Measurements from ENCODE around the gene KRTAP4-12. TPM values are rescaled to one million over a fixed set of nuclear protein-coding genes. Genes with fewer than 3 reads are reported as not detected.

Gene KRTAP4-12
- total and polyA plus RNA-seq, 2 of the 13 experiments (the other 11 are each of a cell fraction or from before 2014, with no cell fraction given), result not detected

DNA sequence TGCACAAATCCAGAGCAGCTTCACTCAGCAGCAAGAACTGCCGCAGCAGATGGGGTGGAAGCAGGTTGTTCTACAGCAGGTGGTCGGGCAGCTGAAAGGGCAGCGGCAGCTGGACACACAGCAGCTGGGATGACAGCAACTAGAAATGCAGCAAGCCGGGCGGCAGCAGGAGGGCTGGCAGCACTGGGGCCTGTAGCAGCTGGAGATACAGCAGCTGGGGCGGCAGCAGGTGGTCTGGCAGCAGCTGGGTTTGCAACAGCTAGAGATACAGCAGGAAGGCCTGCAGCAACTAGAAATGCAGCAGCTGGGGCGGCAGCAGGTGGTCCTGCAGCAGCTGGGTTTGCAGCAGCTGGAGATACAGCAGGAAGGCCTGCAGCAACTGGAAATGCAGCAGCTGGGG is 43.6 kb upstream of the KRTAP4-12 start:
- no peak overlapping the region for H3K4me3 ChIP-seq (replicated peaks in 1 of 3; ENCODE audit: insufficient read depth in 1 of 3, low read depth in 2 of 3, low read length in 3 of 3)
- DNase-seq (ENCODE audit: low spot score) (no peak), ATAC-seq (no peak), FAIRE-seq (no peak)
- H3K27me3 ChIP-seq (ENCODE audit: control insufficient read depth in 1 of 2, insufficient read depth in 2 of 2, low read length in 2 of 2), result no peaks in the 10 kb centered on the region; a peak in 1 of 5 replicates
- POLR2A ChIA-PET, result no interaction called here
- H4K20me1 ChIP-seq (ENCODE audit: insufficient read depth, low read length), result no peaks in the 10 kb centered on the region
- no peak overlapping the region for H2AFZ ChIP-seq (ENCODE audit: low read length)
- no peaks in the 10 kb centered on the region for H3K36me3 ChIP-seq (replicated peaks in 1 of 2; ENCODE audit: control insufficient read depth in 1 of 2, insufficient read depth in 2 of 2, low read length in 2 of 2)
- in situ Hi-C loops (cut with HindIII; ENCODE audit: extremely low pct_ligation_motif_present, low pct_unique_long_range_greater_than_20kb), result no loop called here
- TF ChIP-seq CBFB (CRISPR knock-in tag; IDR thresholded peaks at IDR 0.05) (no peak), EHMT2 (IDR thresholded peaks at IDR 0.05; ENCODE audit: borderline replicate concordance, low read depth, low read length) (no peak), ZNF546 (CRISPR knock-in tag; conservative IDR thresholded peaks at IDR 0.05) (no peak), ISX (CRISPR knock-in tag; conservative IDR thresholded peaks at IDR 0.05) (no peak), ARNTL (CRISPR knock-in tag; IDR thresholded peaks at IDR 0.05) (no peak), ZNF841 (CRISPR knock-in tag; IDR thresholded peaks at IDR 0.05; ENCODE audit: borderline replicate concordance) (no peak), ZNF431 (CRISPR knock-in tag; IDR thresholded peaks at IDR 0.05; ENCODE audit: borderline replicate concordance, low read depth) (no peak), TEAD2 (CRISPR knock-in tag; IDR thresholded peaks at IDR 0.05) (no peak), REL (CRISPR knock-in tag; conservative IDR thresholded peaks at IDR 0.05) (no peak), ZBTB3 (CRISPR knock-in tag; IDR thresholded peaks at IDR 0.05; ENCODE audit: borderline replicate concordance, low read depth) (no peak), ZNF772 (CRISPR knock-in tag; IDR thresholded peaks at IDR 0.05) (no peak), RARA (CRISPR knock-in tag; IDR thresholded peaks at IDR 0.05) (no peak), ZNF749 (CRISPR knock-in tag; IDR thresholded peaks at IDR 0.05; ENCODE audit: borderline replicate concordance) (no peak), RBM22 (optimal IDR thresholded peaks at IDR 0.05; ENCODE audit: low read length) (no peak), SIN3B (IDR thresholded peaks at IDR 0.05; ENCODE audit: low read length) (no peak)
- TF ChIP-seq, protein P1, sequence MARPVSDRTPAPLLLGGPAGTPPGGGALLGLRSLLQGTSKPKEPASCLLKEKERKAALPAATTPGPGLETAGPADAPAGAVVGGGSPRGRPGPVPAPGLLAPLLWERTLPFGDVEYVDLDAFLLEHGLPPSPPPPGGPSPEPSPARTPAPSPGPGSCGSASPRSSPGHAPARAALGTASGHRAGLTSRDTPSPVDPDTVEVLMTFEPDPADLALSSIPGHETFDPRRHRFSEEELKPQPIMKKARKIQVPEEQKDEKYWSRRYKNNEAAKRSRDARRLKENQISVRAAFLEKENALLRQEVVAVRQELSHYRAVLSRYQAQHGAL (CRISPR knock-in tag; IDR thresholded peaks at IDR 0.05; ENCODE audit: not compliant biosample characterization), result no peak
- TF ChIP-seq, protein P2, sequence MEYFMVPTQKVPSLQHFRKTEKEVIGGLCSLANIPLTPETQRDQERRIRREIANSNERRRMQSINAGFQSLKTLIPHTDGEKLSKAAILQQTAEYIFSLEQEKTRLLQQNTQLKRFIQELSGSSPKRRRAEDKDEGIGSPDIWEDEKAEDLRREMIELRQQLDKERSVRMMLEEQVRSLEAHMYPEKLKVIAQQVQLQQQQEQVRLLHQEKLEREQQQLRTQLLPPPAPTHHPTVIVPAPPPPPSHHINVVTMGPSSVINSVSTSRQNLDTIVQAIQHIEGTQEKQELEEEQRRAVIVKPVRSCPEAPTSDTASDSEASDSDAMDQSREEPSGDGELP (IDR thresholded peaks at IDR 0.05; ENCODE audit: borderline replicate concordance, low read depth), result no peak
- TF ChIP-seq, protein P3, sequence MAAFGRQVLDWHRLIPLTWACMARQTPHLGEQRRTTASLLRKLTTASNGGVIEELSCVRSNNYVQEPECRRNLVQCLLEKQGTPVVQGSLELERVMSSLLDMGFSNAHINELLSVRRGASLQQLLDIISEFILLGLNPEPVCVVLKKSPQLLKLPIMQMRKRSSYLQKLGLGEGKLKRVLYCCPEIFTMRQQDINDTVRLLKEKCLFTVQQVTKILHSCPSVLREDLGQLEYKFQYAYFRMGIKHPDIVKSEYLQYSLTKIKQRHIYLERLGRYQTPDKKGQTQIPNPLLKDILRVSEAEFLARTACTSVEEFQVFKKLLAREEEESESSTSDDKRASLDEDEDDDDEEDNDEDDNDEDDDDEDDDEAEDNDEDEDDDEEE (CRISPR knock-in tag; IDR thresholded peaks at IDR 0.05), result no peak
- WGBS (ENCODE audit: low lambda C conversion rate), result 42% methylated on average over 7 of the region's 7 CpGs
- no peak overlapping the region for H3K27ac ChIP-seq (ENCODE audit: extremely low read length, insufficient read depth, low read length)
- H3K9me3 ChIP-seq (ENCODE audit: low read length), result no peaks in the 10 kb centered on the region
- H3K4me1 ChIP-seq (ENCODE audit: insufficient read depth, low read length), result no peaks in the 10 kb centered on the region
- BruUV-seq (replicated peaks), result no TSS peak
- no peak overlapping the region for H3K9ac ChIP-seq (ENCODE audit: insufficient read depth, low read depth, low read length)
- CTCF ChIA-PET (ENCODE audit: low intra/inter-chr PET ratio, low total read pairs), result no interaction called here
- H3K4me2 ChIP-seq (ENCODE audit: low read depth, low read length), result no peak overlapping the region
- intact Hi-C loops (cut with micrococcal nuclease; ENCODE audit: unreplicated experiment), result no loop called here
- H3K79me2 ChIP-seq (ENCODE audit: insufficient read depth, low read length), result no peaks in the 10 kb centered on the region
